NCI-H2196 treated with DMSO at 0.1 percent for 48 hours (cell line): Measurements from ENCODE around the gene FAM174C.

ENCODE experiments used
- DNase-seq: peaks from one replicate; lab custom pipeline; 2025; ENCODE audit not compliant: unreplicated experiment; lab: John Stamatoyannopoulos, UW

FAM174C gene

GRCh38 chr19:1275260-1275975, at the start of gene FAM174C:
Gene FAM174C (plus strand): TSS chr19:1275530. CDS start chr19:1275550, 20 bp downstream.
- DNase-seq: peak; percentile 93

GRCh38 chr19:1226227-1226518, 49.2 kb upstream of the FAM174C start:
- DNase-seq: no peak

GRCh38 chr19:1226522-1227303, 48.6 kb upstream of the FAM174C start:
- no peak for DNase-seq

- no peak for DNase-seq
Measured at GRCh38 chr19:1227304-1228054, 47.9 kb upstream of the FAM174C start.

GRCh38 chr19:1228161-1228957, 47.0 kb upstream of the FAM174C start:
- DNase-seq: no peak

- no peak for DNase-seq
Measured at GRCh38 chr19:1229056-1229923, 46.0 kb upstream of the FAM174C start.

- DNase-seq: no peak
Measured at GRCh38 chr19:1229924-1230782, 45.2 kb upstream of the FAM174C start.

- DNase-seq: no peak
Measured at GRCh38 chr19:1230783-1231489, 44.4 kb upstream of the FAM174C start.

- no peak for DNase-seq
Measured at GRCh38 chr19:1231729-1232637, 43.3 kb upstream of the FAM174C start.

- no peak for DNase-seq
Measured at GRCh38 chr19:1232652-1233072, 42.7 kb upstream of the FAM174C start.

- no peak for DNase-seq
Measured at GRCh38 chr19:1233115-1233667, 42.1 kb upstream of the FAM174C start.

GRCh38 chr19:1234051-1234954, 41.0 kb upstream of the FAM174C start:
- DNase-seq: no peak

GRCh38 chr19:1234955-1235380, 40.4 kb upstream of the FAM174C start:
- DNase-seq: no peak

- DNase-seq: no peak
Measured at GRCh38 chr19:1235625-1236538, 39.4 kb upstream of the FAM174C start.

GRCh38 chr19:1236576-1236975, 38.8 kb upstream of the FAM174C start:
- no peak for DNase-seq
